Mucosa of descending colon (tissue), 3 donors: ENCODE data around the gene SNX8. TPM values are rescaled to one million over a fixed set of nuclear protein-coding genes. Genes with fewer than 3 reads are reported as not detected.
"Not testable (repeated sequence)": the region's sequence is repeated elsewhere in the genome, so short reads cannot be mapped to it uniquely, and the experiment has no call there.

Source experiments
- ATAC-seq: fragments of 200-7000 bp; cut with Tn5 transposase; one replicate; pipeline ENCODE4 v1.9.1; 2020; ENCODE audit warnings: mild to moderate bottlenecking, moderate library complexity
- DNase-seq, 3 donors: peaks; one replicate each; pipeline ENCODE4 v3.0.0-alpha.2; 2020
- H3K36me3 ChIP-seq: fragments of 200-600 bp; one replicate; pipeline ENCODE4 v1.8.0; 2021; ENCODE audit warnings: low read depth, mild to moderate bottlenecking
- H3K4me1 ChIP-seq: fragments of 200-600 bp; one replicate; pipeline ENCODE4 v1.8.0; 2021; ENCODE audit warnings: low read depth, mild to moderate bottlenecking
- H3K4me3 ChIP-seq: fragments of 200-600 bp; one replicate; pipeline ENCODE4 v1.8.0; 2021; ENCODE audit warnings: mild to moderate bottlenecking
- H3K9me3 ChIP-seq: fragments of 200-600 bp; one replicate; pipeline ENCODE4 v1.8.0; 2021; ENCODE audit warnings: mild to moderate bottlenecking
- CTCF ChIP-seq: fragments of 200-600 bp; IDR thresholded peaks from one replicate; pipeline ENCODE4 v1.8.0; 2022; ENCODE audit warnings: antibody characterized with exemption, mild to moderate bottlenecking
- intact Hi-C, 2 donors: fragments of 100-400 bp; cut with DNase I in 1 of 2; cut with micrococcal nuclease in 1 of 2; formaldehyde crosslinking; loops; one replicate each; pipeline versions ENCODE4 v1.11.0 to v1.11.1; 2022; cut with DNase I, micrococcal nuclease
- total RNA-seq, 3 donors: library from RNA; stranded (reverse); fragmentation: NEBNext Ultra II Directional in 2 of 3; extraction: Animal tissue kit (Norgen Biotek cat#: 25700) in 2 of 3; gene quantifications; one replicate each; pipeline versions ENCODE4 v1.2.1 to v1.2.4, GENCODE V29; 2021 to 2023
- donor health status: DM: no; HTN: no; CAD: no; lungs with moderate emphysema.
- donor health status: DM: no; HTN: no; CAD: no.
- donor health status: DM: no; HTN: yes; CAD: no.

Gene SNX8
- total RNA-seq, 3 donors from 2014 or later, result 20.8 to 30.1 (median 23.2) TPM

GRCh38 chr7:2270495-2270894 is 43.7 kb downstream of the SNX8 start:
- Histone ChIP-seq H3K9me3 (no peaks in the 10 kb centered on the region), H3K4me3 (no peak overlapping the region), H3K36me3 (no peaks in the 10 kb centered on the region), H3K4me1 (no peaks in the 10 kb centered on the region)
- intact Hi-C loops, result no loop called here
- TF ChIP-seq CTCF, result no peak
- no peak for ATAC-seq
- no peak for DNase-seq

- TF ChIP-seq CTCF, result no peak
- Histone ChIP-seq H3K4me1 (no peaks in the 10 kb centered on the region), H3K36me3 (no peaks in the 10 kb centered on the region), H3K9me3 (no peaks in the 10 kb centered on the region), H3K4me3 (no peak overlapping the region)
- ATAC-seq (no peak), DNase-seq (no peak)
- intact Hi-C loops, result no loop called here
Observed at GRCh38 chr7:2269991-2270460, 44.2 kb downstream of the SNX8 start.

GRCh38 chr7:2269089-2269990 is 44.9 kb downstream of the SNX8 start:
- H3K36me3 ChIP-seq, H3K4me3 ChIP-seq, ATAC-seq, H3K4me1 ChIP-seq, intact Hi-C loops, H3K9me3 ChIP-seq, DNase-seq: not testable (repeated sequence)

- ATAC-seq (no peak), DNase-seq (no peak)
- TF ChIP-seq CTCF, result no peak
- intact Hi-C loops, result no loop called here
- no peaks in the 10 kb centered on the region for H3K36me3 ChIP-seq
- no peaks in the 10 kb centered on the region for H3K4me1 ChIP-seq
- no peak overlapping the region for H3K4me3 ChIP-seq
- H3K9me3 ChIP-seq, result no peaks in the 10 kb centered on the region
Observed at GRCh38 chr7:2266911-2267310, 47.3 kb downstream of the SNX8 start.

- intact Hi-C loops, result no loop called here
- H3K9me3 ChIP-seq, result no peaks in the 10 kb centered on the region
- no peak for TF ChIP-seq CTCF
- H3K4me3 ChIP-seq, result no peak overlapping the region
- no peak for ATAC-seq
- H3K4me1 ChIP-seq, result no peaks in the 10 kb centered on the region
- no peaks in the 10 kb centered on the region for H3K36me3 ChIP-seq
- no peak for DNase-seq
Observed at GRCh38 chr7:2264158-2264557, 50.1 kb downstream of the SNX8 start.

GRCh38 chr7:2263176-2263575 is 51.1 kb downstream of the SNX8 start:
- Histone ChIP-seq H3K36me3 (no peaks in the 10 kb centered on the region), H3K4me1 (no peaks in the 10 kb centered on the region), H3K9me3 (no peaks in the 10 kb centered on the region), H3K4me3 (no peak overlapping the region)
- intact Hi-C loops, result no loop called here
- no peak for TF ChIP-seq CTCF
- DNase-seq (no peak), ATAC-seq (no peak)
